ENCODE results near the gene LGR5.
A peak's percentile ranks its signal among the peaks of the same experiment; 100 is the strongest.

LGR5 gene

DNA sequence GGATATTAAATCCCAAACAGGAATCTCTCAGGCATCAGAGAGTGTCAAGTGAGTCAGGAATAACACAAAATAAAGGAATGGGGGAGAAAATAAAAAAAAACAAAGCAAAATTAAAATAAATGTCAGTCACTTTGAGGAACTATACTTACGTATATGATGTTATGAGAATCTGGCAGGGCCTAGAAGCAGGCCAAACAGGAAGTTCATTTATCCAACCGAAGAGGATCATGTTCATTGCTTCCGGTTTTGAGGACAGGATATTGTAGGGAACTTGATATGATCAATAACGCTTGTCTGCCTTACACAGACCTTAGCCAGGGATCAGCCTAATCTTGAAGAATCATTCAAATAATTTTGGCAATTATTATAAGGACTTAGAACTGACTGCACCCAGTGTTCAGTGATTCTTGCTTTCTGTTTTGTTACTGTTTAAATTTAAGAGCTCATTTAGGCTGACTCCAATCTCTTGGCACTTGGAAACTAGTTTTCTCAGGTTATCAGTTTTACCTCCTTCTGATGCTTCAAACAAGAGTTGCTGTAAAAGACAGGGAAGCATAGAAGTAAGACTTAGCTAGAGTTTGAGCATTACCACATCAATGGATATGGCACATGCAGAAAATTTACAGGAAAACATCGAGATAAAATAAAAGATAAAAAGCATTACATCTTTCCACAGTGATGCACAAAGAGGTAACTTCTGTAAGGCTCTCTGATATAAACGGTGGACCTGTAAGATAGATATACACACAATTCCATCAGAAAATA is 170.6 kb downstream of the LGR5 start:
- DNase-seq (ENCODE audit: low read depth) = no peak
- no peak overlapping the region for H3K4me3 ChIP-seq (ENCODE audit: low read length)
- TF ChIP-seq, protein P1, sequence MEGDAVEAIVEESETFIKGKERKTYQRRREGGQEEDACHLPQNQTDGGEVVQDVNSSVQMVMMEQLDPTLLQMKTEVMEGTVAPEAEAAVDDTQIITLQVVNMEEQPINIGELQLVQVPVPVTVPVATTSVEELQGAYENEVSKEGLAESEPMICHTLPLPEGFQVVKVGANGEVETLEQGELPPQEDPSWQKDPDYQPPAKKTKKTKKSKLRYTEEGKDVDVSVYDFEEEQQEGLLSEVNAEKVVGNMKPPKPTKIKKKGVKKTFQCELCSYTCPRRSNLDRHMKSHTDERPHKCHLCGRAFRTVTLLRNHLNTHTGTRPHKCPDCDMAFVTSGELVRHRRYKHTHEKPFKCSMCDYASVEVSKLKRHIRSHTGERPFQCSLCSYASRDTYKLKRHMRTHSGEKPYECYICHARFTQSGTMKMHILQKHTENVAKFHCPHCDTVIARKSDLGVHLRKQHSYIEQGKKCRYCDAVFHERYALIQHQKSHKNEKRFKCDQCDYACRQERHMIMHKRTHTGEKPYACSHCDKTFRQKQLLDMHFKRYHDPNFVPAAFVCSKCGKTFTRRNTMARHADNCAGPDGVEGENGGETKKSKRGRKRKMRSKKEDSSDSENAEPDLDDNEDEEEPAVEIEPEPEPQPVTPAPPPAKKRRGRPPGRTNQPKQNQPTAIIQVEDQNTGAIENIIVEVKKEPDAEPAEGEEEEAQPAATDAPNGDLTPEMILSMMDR (IDR thresholded peaks at IDR 0.05; ENCODE audit: insufficient read depth, low read depth, low read length, missing control alignments) = no peak

GRCh38 chr12:71621938-71622337 is 182.3 kb downstream of the LGR5 start:
- no peak overlapping the region for H3K4me3 ChIP-seq (ENCODE audit: low read length)
- no peak for DNase-seq (ENCODE audit: low read depth)
- TF ChIP-seq, protein P1 (IDR thresholded peaks at IDR 0.05; ENCODE audit: insufficient read depth, low read depth, low read length, missing control alignments) = no peak

GRCh38 chr12:71625476-71625875 is 185.9 kb downstream of the LGR5 start:
- DNase-seq (ENCODE audit: low read depth) = no peak
- no peak overlapping the region for H3K4me3 ChIP-seq (ENCODE audit: low read length)
- TF ChIP-seq, protein P1 (IDR thresholded peaks at IDR 0.05; ENCODE audit: insufficient read depth, low read depth, low read length, missing control alignments) = no peak

GRCh38 chr12:71626098-71626497 is 186.5 kb downstream of the LGR5 start:
- no peak for DNase-seq (ENCODE audit: low read depth)
- H3K4me3 ChIP-seq (ENCODE audit: low read length) = no peak overlapping the region
- TF ChIP-seq, protein P1 (IDR thresholded peaks at IDR 0.05; ENCODE audit: insufficient read depth, low read depth, low read length, missing control alignments) = no peak

DNA sequence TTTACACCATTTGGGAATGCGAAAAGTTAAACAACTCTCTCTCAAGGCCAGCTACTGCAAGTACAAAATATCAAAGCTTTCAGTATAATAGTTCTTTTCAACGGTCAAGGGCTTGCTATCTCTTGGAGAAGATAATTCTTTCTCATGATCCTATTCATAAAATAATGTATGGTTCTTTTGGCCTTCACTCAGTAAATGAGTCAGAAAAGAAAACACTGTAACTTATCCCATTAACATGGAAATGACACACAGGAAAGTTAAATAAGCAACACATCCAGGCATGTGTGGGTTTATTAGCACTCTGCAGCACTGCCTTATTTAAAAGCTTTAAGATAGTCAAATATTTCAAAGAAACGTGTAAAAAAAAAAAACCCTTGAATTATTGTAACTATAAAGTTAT is 187.2 kb downstream of the LGR5 start:
- peak; percentile 48 for DNase-seq (ENCODE audit: low read depth)
- TF ChIP-seq, protein P1 (IDR thresholded peaks at IDR 0.05; ENCODE audit: insufficient read depth, low read depth, low read length, missing control alignments) = no peak
- no peak overlapping the region for H3K4me3 ChIP-seq (ENCODE audit: low read length)

DNA sequence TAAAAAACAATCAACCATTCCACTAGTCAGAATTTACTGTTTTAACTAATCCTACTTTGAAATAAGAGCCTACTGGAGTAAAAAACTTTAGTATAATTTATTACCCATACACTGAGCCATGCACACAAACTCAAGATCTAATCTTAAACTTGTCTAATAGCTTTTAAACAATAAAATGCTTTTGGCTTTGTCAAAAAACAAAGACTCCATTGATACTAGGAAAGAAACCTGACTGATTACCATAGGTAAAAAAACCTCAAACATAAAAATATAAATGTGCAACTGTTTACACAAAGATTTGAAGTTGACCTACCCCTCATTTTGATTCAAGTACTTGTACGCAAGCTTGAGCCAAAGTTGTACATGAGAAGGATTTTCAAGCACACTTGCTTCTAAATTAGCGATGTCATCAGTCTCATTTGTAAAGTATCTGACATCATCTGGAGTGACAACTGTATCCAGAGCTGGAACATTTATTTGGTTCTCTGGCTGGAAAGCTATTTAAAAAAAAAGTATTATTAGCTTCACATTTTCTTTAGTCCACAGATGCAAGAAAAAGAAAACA is 187.9 kb downstream of the LGR5 start:
- no peak for DNase-seq (ENCODE audit: low read depth)
- TF ChIP-seq, protein P1 (IDR thresholded peaks at IDR 0.05; ENCODE audit: insufficient read depth, low read depth, low read length, missing control alignments) = no peak
- H3K4me3 ChIP-seq (ENCODE audit: low read length) = no peak overlapping the region
